HG02970 (cell line): ENCODE data around the gene ERICH2.

ENCODE experiments used
- ATAC-seq: cut with Tn5 transposase; IDR thresholded peaks from one replicate; pipeline ENCODE4 v1.9.1; 2021; ENCODE audit warnings: mild to moderate bottlenecking, moderate library complexity, moderate number of reproducible peaks; ENCODE audit not compliant: unreplicated experiment, low FRiP score

The ERICH2 gene

GRCh38 chr2:170836027-170836426 is 65.8 kb downstream of the ERICH2 start:
- ATAC-seq = no peak

GRCh38 chr2:170840717-170841210 is 70.6 kb downstream of the ERICH2 start:
- ATAC-seq = no peak

GRCh38 chr2:170842785-170843184 is 72.6 kb downstream of the ERICH2 start:
- ATAC-seq = no peak

GRCh38 chr2:170843656-170844055 is 73.5 kb downstream of the ERICH2 start:
- ATAC-seq = no peak

GRCh38 chr2:170845343-170845742 is 75.2 kb downstream of the ERICH2 start:
- ATAC-seq = no peak

- no peak for ATAC-seq
Observed at GRCh38 chr2:170846314-170846713, 76.1 kb downstream of the ERICH2 start.

- ATAC-seq = no peak
Observed at GRCh38 chr2:170847716-170848115, 77.5 kb downstream of the ERICH2 start.
